BJ (cell line): ENCODE data around the gene TBX4. TPM values are rescaled to one million over a fixed set of nuclear protein-coding genes. Genes with fewer than 3 reads are reported as not detected.
"Not testable (repeated sequence)": the region's sequence is repeated elsewhere in the genome, so short reads cannot be mapped to it uniquely, and the experiment has no call there.

ENCODE experiments used
- CTCF ChIA-PET: fragments of 350-600 bp; formaldehyde crosslinking; extraction: SDS; loops from one replicate; lab custom pipeline; 2021; ENCODE audit warnings: antibody characterized with exemption, inconsistent platforms; lab: Yijun Ruan, JAX
- POLR2A ChIA-PET: fragments of 300-600 bp; sonication (Branson Sonifier 250); formaldehyde crosslinking; extraction: SDS; loops from one replicate; lab custom pipeline; 2021; ENCODE audit warnings: antibody characterized with exemption; lab: Charles Lee
- DNase-seq: peaks from one replicate; pipeline ENCODE4 v3.0.0-alpha.2; 2011; ENCODE audit warnings: low read depth
- H3K27me3 ChIP-seq: 2 replicates; pipeline ENCODE4 v1.6.0; 2011; ENCODE audit warnings: low read length; ENCODE audit not compliant: control insufficient read depth, insufficient read depth
- H3K36me3 ChIP-seq: 2 replicates; pipeline ENCODE4 v1.5.1; 2011; ENCODE audit warnings: low read length; ENCODE audit not compliant: control insufficient read depth, insufficient read depth
- H3K4me3 ChIP-seq: 2 replicates; pipeline ENCODE4 v1.5.1; 2011; ENCODE audit warnings: low read depth, mild to moderate bottlenecking, control low read depth, low read length
- polyA plus RNA-seq: library from polyadenylated mRNA; depleted of rRNA; stranded (reverse); fragments of >200 nt; gene quantifications from 2 replicates; pipeline ENCODE4 v1.2.3, GENCODE V29; 2011
- TF ChIP-seq, protein P1 (sequence below): IDR thresholded peaks from 2 replicates; pipeline ENCODE4 v1.5.1; 2011; ENCODE audit warnings: low read depth, mild to moderate bottlenecking, control low read depth, inconsistent platforms, low read length, moderate library complexity; ENCODE audit not compliant: insufficient read depth

TBX4 gene
- polyA plus RNA-seq, 1 experiment = 3.7 TPM

DNA sequence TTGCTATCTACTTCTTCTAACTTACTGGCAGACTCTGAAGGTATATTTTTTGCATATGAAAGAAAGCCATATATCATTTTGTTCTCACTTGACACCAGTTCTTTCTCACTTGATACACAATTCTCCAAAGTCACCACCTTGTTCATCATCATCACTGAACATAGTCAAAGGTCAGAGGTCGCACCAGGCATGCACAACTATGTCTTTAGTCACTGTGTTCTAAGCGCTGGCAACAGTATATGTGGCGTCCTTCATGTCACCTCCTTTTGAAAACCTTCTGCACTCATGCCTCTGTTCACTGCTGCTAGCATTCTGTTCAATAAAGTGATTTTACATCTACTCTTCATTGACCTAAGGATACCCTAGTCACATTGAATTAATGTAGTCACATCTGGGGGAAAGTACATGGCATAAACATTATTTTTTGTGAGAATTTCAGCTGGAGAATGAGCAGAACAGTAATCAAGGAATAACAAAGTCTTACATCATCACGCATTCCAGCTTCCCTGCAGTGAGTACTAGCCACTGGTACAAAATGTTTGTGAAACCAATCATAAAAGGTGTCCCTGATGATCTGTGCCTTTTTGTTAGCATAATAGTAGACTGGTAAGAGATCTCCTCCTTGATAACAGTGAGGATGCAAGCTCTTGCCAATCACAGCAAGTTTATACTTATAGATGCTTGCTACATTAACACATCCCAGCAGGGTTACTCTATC is 20.5 kb upstream of the TBX4 start:
- POLR2A ChIA-PET = no interaction called here
- Histone ChIP-seq H3K27me3 (no peaks in the 10 kb centered on the region), H3K4me3 (no peak overlapping the region), H3K36me3 (no peaks in the 10 kb centered on the region)
- no peak for DNase-seq
- CTCF ChIA-PET = interaction anchor here (0.6 to 2.2 kb wide), 4 partner anchors 19 to 772 kb away, joined by 3 to 8 read pairs (median 5); no protein-coding TSS in a partner anchor
- TF ChIP-seq, protein P1, sequence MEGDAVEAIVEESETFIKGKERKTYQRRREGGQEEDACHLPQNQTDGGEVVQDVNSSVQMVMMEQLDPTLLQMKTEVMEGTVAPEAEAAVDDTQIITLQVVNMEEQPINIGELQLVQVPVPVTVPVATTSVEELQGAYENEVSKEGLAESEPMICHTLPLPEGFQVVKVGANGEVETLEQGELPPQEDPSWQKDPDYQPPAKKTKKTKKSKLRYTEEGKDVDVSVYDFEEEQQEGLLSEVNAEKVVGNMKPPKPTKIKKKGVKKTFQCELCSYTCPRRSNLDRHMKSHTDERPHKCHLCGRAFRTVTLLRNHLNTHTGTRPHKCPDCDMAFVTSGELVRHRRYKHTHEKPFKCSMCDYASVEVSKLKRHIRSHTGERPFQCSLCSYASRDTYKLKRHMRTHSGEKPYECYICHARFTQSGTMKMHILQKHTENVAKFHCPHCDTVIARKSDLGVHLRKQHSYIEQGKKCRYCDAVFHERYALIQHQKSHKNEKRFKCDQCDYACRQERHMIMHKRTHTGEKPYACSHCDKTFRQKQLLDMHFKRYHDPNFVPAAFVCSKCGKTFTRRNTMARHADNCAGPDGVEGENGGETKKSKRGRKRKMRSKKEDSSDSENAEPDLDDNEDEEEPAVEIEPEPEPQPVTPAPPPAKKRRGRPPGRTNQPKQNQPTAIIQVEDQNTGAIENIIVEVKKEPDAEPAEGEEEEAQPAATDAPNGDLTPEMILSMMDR = no peak

DNA sequence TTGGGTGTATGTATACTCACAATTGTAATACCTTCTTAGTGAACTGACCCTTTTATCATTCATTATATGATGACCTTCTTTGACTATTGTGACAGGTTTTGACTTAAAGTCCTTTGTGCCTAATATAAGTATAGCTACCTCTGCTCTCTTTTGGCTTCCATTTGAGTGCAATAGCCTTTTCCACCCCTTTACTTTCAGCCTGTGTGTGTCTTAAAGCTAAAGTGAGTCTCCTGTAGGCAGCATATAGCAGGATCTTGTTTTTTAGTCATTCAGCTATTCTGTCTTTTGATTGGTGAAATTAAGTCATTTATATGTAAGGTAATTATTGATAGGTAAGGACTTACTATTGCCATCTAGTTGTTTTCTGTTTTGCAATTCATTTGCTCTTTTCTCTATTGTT is 15.9 kb upstream of the TBX4 start:
- Histone ChIP-seq H3K27me3 (no peaks in the 10 kb centered on the region), H3K36me3 (no peaks in the 10 kb centered on the region), H3K4me3 (no peak overlapping the region)
- ChIA-PET POLR2A (no interaction called here), CTCF (no interaction called here)
- TF ChIP-seq, protein P1 = no peak
- no peak for DNase-seq

DNA sequence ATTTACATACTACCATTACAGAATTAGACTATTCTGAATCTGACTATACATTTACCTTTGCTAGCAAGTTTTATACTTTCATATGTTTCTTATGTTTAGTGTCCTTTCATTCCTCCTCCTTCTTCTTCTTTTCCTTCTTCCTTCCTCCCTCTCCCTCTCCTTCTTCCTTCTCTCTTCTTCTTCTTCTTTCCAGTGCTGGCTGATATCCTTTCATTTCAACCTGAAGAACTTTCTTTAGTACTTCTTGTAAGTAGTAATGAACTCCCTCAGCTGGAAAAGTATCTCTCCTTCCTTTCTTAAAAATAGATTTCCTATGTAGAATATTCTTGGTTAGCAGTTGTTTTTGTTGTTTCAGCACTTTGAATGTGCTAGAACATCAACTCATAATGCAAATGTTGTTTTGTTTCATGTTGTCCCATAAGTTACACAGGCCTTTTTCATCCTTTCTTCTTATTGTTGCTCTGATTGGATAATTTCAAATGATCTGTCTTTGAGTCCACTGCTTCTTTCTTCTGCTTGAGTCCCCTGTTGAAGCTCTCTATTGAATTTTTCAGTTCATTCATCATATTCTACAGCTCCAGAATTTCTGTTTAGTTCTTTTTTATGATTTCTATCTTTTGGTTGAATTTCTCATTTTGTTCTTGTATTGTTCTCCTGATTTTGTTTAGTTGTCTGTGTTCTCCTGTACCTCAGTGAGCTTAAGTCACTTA is 15.1 kb upstream of the TBX4 start:
- ChIA-PET CTCF (interaction anchor here (0.6 to 0.9 kb wide), 2 partner anchors 13 to 99 kb away, joined by 3 to 6 read pairs; no protein-coding TSS in a partner anchor), POLR2A (no interaction called here)
- DNase-seq = no peak
- no peak overlapping the region for H3K4me3 ChIP-seq
- H3K27me3 ChIP-seq = no peaks in the 10 kb centered on the region
- TF ChIP-seq, protein P1 = no peak
- H3K36me3 ChIP-seq = no peaks in the 10 kb centered on the region

DNA sequence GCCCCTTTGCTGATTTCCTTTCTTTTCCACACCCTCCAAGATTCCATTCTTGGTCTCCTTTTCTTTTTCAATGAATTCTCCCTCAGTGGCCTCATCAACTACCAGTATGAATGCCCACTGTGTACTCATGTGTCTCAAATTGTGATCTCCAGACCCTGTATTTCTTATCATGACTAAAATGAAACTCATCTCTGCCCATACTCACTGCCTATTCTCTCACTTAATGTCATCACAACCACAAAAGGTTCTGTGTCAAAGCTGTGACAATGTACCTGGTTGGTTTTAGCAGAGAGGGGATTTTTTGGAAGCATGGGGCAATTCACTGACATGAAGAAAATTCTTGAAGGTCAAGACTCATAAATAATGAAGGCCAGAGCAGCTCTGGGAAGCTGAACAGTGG is 11.5 kb upstream of the TBX4 start:
- H3K27me3 ChIP-seq = 0 out of 2 replicates have a peak, but pooled peaks cover 3% of the 10 kb centered on the region
- CTCF ChIA-PET = no interaction called here
- no peak overlapping the region for H3K4me3 ChIP-seq
- DNase-seq = no peak
- POLR2A ChIA-PET = no interaction called here
- no peaks in the 10 kb centered on the region for H3K36me3 ChIP-seq
- TF ChIP-seq, protein P1 = no peak

DNA sequence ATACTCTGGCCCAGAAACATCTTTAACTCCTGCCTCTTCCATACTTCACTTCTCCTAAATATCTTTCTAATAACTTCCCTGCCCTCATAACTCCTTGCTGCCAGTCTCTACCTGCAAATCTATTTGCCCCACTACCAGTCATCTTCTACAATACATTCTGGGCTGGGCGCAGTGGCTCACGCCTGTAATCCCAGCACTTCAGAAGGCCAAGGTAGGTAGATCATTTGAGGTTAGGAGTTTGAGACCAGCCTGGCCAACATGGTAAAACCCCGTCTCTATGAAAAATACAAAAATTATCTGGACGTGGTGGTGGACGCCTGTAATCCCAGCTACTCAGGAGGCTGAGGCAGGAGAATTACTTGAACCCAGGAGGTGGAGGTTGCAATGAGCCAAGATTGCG is 10.7 kb upstream of the TBX4 start:
- H3K27me3 ChIP-seq, POLR2A ChIA-PET, DNase-seq, CTCF ChIA-PET, H3K36me3 ChIP-seq, H3K4me3 ChIP-seq: not testable (repeated sequence)
